Mucosa of descending colon (tissue), 3 donors: ENCODE measurements around the gene CCDC181. TPM values are rescaled to one million over a fixed set of nuclear protein-coding genes. Genes with fewer than 3 reads are reported as not detected.
A peak's percentile ranks its signal among the peaks of the same experiment; 100 is the strongest.

Source experiments
- ATAC-seq: fragments of 200-7000 bp; cut with Tn5 transposase; one replicate; pipeline ENCODE4 v1.9.1; 2020; ENCODE audit warnings: mild to moderate bottlenecking, moderate library complexity
- DNase-seq, 3 donors: peaks; one replicate each; pipeline ENCODE4 v3.0.0-alpha.2; 2020
- H3K36me3 ChIP-seq: fragments of 200-600 bp; one replicate; pipeline ENCODE4 v1.8.0; 2021; ENCODE audit warnings: low read depth, mild to moderate bottlenecking
- H3K4me1 ChIP-seq: fragments of 200-600 bp; one replicate; pipeline ENCODE4 v1.8.0; 2021; ENCODE audit warnings: low read depth, mild to moderate bottlenecking
- H3K4me3 ChIP-seq: fragments of 200-600 bp; one replicate; pipeline ENCODE4 v1.8.0; 2021; ENCODE audit warnings: mild to moderate bottlenecking
- H3K9me3 ChIP-seq: fragments of 200-600 bp; one replicate; pipeline ENCODE4 v1.8.0; 2021; ENCODE audit warnings: mild to moderate bottlenecking
- CTCF ChIP-seq: fragments of 200-600 bp; IDR thresholded peaks from one replicate; pipeline ENCODE4 v1.8.0; 2022; ENCODE audit warnings: antibody characterized with exemption, mild to moderate bottlenecking
- intact Hi-C, 2 donors: fragments of 100-400 bp; cut with DNase I in 1 of 2; cut with micrococcal nuclease in 1 of 2; formaldehyde crosslinking; loops; one replicate each; pipeline versions ENCODE4 v1.11.0 to v1.11.1; 2022; cut with DNase I, micrococcal nuclease
- total RNA-seq, 3 donors: library from RNA; stranded (reverse); fragmentation: NEBNext Ultra II Directional in 2 of 3; extraction: Animal tissue kit (Norgen Biotek cat#: 25700) in 2 of 3; gene quantifications; one replicate each; pipeline versions ENCODE4 v1.2.1 to v1.2.4, GENCODE V29; 2021 to 2023
- donor health status: DM: no; HTN: no; CAD: no; lungs with moderate emphysema.
- donor health status: DM: no; HTN: no; CAD: no.
- donor health status: DM: no; HTN: yes; CAD: no.

The CCDC181 gene
- total RNA-seq, 3 donors from 2014 or later: 0.23 to 0.76 (median 0.27) TPM

GRCh38 chr1:169460191-169460833, 33.0 kb upstream of the CCDC181 start:
- Histone ChIP-seq H3K9me3 (peaks cover 13% of the 10 kb centered on the region), H3K4me3 (no peak overlapping the region), H3K36me3 (no peaks in the 10 kb centered on the region), H3K4me1 (no peaks in the 10 kb centered on the region)
- TF ChIP-seq CTCF: no peak
- intact Hi-C loops: no loop called here
- DNase-seq (peak in 1 of 3 donors; percentile 10), ATAC-seq (peak; percentile 35)

- DNase-seq (no peak), ATAC-seq (no peak)
- peaks cover 13% of the 10 kb centered on the region for H3K9me3 ChIP-seq
- H3K4me3 ChIP-seq: no peak overlapping the region
- intact Hi-C loops: no loop called here
- no peaks in the 10 kb centered on the region for H3K4me1 ChIP-seq
- no peak for TF ChIP-seq CTCF
- no peaks in the 10 kb centered on the region for H3K36me3 ChIP-seq
Observed at GRCh38 chr1:169457443-169457842, 30.2 kb upstream of the CCDC181 start.

GRCh38 chr1:169456029-169456428, 28.8 kb upstream of the CCDC181 start:
- no peak for TF ChIP-seq CTCF
- Histone ChIP-seq H3K36me3 (no peaks in the 10 kb centered on the region), H3K9me3 (peaks cover 13% of the 10 kb centered on the region), H3K4me1 (no peaks in the 10 kb centered on the region), H3K4me3 (no peak overlapping the region)
- no peak for DNase-seq
- intact Hi-C loops: no loop called here
- ATAC-seq: no peak

- Histone ChIP-seq H3K9me3 (peaks cover 13% of the 10 kb centered on the region), H3K4me3 (no peak overlapping the region), H3K4me1 (no peaks in the 10 kb centered on the region), H3K36me3 (no peaks in the 10 kb centered on the region)
- ATAC-seq (no peak), DNase-seq (no peak)
- no peak for TF ChIP-seq CTCF
- intact Hi-C loops: no loop called here
Observed at GRCh38 chr1:169452921-169453320, 25.6 kb upstream of the CCDC181 start.

GRCh38 chr1:169451218-169451824, 24.0 kb upstream of the CCDC181 start:
- no peak for TF ChIP-seq CTCF
- intact Hi-C loops: no loop called here
- DNase-seq (no peak), ATAC-seq (peak; percentile 94)
- no peaks in the 10 kb centered on the region for H3K9me3 ChIP-seq
- H3K4me1 ChIP-seq: no peaks in the 10 kb centered on the region
- H3K36me3 ChIP-seq: no peaks in the 10 kb centered on the region
- H3K4me3 ChIP-seq: no peak overlapping the region
